SHP77 treated with DMSO at 0.1 percent for 48 hours (cell line): ENCODE measurements around the gene TTC39A.
"Not testable (repeated sequence)": the region's sequence is repeated elsewhere in the genome, so short reads cannot be mapped to it uniquely, and the experiment has no call there.

ENCODE experiments used
- DNase-seq: peaks from one replicate; lab custom pipeline; 2025; lab: John Stamatoyannopoulos, UW

TTC39A gene

DNA sequence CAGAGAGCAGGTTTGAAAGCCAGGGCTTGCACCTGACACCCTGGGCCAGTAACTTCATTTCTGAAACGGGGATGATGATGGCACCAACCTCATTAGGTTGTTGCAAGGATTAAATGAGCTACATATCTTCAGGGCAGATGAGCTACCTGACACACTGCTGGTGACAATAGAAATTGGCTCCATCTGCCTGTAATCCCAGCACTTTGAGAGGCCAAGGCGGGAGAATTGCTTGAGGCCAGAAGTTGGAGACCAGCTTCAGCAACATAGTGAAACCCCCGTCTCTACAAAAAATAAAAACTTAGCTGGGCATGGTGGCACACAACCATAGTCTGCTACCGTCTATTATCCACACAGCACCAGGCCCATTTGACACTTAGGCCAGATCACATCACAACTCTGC lies 6.3 kb upstream of the TTC39A start:
- DNase-seq, result no peak

DNA sequence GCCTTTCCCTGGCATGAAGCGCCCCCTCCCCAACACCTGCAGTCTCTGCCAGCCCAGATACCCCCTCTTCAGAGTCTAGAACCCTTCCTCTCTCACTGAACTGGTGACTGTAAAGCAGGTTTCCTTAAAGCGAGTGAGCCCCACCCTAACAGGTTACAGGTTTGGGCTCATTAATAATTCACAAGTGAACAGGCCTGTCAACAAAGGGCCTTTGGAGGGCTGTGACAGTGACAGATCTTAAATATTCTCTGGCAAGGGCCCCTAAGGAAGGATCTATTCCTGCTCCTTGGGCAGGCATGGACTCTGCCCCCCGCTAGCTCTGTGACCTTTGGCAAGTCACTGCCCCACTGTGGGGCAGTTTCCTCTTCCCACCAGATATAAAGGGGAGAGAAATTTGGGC lies 5.6 kb upstream of the TTC39A start:
- no peak for DNase-seq

DNA sequence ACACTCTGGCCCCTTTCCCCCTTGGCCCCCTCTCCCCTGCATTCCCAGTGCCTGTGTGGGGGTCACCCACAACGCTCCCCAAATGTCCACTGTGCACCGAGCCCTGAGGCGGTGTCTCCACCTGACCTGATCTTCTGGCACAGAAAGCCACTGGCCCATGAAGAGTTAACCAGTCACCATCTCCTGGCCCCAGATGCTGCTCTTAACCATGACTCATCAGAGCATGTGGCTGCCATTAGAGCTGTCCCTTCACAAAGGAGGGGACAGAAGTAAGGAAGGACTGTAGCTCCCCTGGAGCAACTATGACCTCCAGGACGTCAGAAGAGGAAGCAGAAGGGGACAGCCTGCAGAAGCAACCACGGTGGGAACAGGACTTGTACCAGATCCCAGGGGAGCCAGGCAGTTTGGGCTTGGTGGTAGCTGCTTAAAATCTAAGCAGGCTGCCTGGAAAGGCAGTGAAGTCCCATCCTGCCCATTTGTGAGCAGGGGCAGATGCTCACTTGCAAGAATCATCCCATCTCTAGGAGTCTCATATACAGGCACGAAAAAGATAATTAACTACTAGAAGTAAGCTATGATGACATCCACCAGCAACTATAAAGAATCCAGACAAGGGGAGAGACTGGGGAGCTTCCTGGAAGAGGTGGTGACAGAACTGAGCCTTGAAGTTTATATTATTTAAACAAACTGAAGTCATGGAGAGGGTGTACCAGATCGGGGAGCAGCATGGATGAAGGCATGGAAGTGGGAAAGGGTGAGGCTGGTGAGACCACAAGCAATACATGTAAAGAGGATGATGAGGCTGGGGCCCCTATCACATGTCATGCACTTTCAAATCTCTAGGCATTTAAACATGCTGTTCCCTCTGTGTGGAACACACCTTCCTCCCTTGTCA lies 1.1 kb upstream of the TTC39A start:
- DNase-seq, result peak; percentile 54

DNA sequence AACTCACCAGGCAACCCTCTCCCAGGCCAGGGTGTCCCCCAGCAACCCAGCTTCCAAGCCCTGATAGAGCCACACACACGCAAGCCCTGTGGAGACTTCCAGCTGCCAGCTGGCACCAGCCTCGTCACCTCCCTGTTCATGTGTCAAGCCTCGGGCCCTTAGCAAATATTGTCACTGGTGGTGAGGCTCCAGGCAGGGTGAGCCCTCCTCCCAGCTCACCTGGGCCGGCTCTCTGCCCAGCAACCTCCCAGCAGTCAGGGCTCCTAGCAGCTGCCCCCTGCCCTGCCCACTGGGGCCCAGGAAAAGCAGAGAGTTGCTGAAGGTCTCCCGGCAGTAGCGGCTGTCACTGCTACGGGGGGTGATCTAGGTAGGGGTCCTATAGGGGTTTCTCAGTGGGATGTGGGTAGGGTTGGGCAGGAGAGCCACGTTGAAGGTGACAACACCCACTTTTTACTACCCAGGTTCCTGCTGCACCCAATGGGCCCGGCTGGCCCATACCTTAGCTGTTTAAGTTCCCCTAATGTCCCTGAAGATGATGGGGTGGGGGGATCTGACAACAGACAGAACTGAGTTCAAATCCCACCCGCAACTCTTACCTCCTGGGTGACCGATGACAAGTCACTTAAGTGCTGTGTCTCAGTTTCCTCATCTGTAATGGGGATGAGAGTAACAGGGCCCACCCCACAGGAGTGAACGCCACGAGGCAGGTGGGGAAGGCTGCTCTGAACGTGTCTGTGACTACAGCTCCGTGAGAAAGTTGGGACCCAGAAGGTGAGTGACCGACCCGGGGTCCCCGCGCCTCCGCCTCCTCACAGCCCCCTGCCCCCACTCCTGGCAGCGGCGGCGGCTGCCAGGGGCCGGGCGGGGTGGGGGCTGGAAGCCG lies 678 bp downstream of the TTC39A start:
- peak; percentile 74 for DNase-seq

DNA sequence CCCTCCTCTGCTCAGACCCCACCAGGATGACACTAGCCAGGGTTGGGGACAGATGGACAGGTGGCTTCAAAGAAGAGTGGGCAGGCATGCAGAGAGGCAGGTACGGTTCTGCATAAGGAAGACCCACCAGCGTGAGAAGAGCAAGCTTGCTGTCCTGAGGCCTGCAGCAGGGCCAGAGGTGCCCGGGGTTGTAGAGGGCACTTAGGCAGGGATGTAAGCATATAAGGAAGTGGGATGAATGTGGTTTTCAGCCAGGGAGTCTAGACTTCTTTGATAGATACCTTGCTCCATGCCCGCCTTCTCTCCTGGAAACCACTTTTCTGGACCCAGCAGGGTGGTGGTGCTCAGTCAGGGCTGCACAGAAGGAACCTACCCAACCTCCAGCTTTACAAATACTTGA lies 1.4 kb downstream of the TTC39A start:
- DNase-seq, result no peak

DNA sequence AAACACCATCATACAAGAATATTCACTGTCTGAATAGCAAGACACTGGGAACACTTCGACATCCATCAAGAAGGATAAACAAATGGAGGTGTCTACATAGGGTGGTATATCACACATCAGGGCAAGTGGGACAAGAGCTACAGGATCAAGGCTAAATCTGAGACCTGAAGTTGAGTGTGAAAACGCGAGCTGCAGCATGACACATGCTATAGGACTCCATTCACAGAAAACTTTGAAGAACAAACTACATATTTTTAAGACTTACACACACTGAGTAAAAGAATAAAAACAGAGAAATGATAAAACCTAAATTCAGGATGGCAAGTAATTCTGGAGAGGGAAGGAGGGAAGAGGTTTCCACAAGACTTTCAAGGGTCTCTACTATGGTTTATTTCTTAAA lies 2.1 kb downstream of the TTC39A start:
- DNase-seq, result no peak

DNA sequence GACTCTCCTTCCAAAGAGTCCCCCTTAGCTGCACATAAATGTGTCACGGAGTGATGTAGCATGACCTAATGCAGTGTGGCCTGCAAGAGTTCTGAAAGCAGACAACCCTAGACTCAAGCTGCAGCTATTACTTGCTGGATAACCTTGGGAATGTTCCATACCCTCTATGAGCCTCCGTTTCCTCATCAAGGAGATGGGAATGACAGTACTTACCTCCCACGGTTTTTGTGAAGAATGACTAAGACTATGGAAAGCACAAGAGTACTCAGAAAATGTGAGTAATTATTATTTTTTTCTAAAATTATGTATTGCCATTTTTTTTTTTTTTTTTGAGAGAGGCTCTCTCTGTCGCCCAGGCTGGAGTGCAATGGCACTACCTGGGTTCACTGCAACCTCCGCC lies 3.0 kb downstream of the TTC39A start:
- DNase-seq, result no peak

DNA sequence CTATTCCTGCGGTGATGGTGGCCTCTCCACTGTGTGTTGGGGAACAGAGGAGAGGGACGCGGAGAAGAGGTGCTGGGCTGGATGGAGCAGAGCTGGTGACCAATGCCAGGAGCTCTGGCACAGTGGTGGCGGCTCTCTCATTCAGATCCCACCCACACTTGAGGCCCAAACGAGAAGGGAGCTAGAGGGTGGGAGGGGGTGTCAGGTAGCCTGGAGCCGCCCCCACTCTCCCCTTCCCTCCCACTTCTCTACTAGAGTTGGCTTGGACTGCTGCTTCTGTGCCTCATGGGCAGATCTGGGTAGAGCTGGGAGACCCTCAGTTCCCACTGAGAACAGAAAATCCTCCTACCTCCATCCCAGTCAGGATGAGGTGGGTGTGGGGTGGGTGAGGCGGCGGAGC lies 3.5 kb downstream of the TTC39A start:
- no peak for DNase-seq

DNA sequence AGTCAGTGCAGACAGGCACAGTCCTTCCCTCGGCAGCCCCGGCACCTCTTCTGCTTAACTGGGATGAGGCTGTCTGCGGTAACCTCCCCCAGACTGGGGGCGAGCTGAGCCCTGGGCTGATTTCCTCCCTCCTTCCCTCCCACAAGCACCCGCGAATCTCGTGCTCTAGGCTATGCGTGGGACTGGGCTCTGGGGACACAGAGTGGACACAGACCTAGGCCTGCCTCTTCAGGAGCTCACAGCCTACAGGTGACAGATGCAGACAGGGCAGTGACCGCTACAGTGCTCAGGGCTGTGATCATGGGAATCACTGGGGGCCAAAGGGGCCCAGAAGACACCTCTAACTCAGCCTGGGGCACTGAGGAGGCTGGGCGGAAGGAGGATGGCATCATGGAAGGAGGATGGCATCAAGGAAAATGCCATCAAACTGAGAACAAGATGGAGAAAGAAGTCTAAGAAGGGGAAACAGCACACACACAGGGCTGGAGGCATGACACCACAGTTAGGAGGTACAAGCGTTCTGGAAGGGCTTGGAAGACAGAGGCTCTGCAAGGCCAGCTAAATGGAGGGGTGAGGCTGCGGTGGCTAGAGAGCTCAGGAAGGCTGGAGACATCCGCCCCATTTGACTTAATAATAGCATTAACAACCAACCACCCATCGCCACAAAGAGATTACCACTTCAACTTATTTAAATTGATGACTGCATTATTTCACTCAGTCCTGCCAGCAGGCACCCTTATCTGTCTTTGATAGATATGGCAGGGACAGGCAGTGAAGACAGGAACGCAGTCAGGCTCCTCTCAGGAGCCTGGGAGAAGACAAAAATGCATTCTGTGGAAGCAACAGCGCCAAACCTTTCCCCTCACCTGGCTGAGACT lies 4.2 kb downstream of the TTC39A start:
- no peak for DNase-seq

DNA sequence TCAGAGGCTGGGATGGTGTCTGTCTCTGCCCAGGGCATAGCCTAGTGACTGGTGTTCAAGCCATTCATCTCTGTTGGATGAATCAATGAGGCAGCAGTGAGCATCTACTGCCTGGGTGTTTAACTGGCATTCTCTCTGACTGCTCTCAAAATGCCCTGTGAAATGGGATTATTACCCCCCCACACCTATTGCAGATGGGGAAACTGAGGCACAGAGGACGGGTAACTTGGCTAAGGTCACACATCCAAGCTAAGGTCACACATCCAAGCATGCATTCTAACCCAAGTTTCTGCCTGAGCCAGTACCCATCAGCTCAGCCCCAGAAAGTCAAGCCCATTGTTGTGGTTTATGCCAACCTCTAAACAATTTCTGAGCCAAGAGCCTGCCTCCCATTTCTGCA lies 5.0 kb downstream of the TTC39A start:
- DNase-seq, result no peak

DNA sequence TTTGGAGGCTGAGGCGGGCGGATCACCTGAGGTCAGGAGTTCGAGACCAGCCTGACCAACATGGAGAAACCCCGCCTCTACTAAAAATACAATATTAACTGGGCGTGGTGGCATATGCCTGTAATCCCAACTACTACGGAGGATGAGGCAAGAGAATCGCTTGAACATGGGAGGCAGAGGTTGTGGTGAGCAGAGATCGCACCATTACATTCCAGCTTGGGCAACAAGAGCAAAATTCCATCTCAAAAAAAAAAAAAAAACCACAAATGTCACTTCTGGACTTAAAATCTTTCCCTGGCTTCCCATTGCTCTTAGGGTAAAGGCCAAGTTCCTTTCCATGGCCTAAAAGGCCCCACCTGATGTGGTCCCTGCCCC lies 5.4 kb downstream of the TTC39A start:
- not testable (repeated sequence) for DNase-seq

DNA sequence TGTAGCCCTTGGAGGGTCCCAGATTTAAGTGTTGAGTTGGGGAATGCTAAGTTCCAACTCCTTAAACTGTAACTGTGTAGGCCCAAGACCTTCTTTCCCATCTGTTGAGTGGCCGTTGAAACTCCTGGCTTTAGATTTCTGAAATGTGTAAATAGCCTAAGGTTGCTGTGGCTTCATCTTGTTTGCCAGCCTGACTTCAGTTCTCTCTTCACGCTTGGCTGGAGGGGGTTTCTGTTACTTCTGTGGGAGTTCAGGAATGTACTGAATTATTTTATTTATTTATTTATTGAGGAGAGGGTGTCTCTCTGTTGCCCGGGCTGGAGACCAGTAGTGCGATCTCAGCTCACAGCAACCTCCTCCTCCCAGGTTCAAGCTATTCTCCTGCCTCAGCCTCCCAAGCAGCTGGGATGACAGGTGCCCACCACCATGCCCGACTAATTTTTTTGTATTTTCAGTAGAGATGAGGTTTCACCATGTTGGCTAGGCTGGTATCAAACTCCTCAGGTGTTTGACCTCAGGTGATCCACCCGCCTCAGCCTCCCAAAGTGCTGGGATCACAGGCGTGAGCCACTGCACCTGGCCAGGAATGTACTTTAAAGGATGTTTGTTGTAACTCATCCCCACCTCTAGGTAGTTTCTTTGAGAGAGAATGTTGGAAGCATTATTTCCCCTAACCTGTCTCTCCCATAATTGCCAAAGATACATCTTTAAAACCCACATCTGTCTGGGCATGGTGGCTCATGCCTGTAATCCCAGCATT lies 5.9 kb downstream of the TTC39A start:
- no peak for DNase-seq

DNA sequence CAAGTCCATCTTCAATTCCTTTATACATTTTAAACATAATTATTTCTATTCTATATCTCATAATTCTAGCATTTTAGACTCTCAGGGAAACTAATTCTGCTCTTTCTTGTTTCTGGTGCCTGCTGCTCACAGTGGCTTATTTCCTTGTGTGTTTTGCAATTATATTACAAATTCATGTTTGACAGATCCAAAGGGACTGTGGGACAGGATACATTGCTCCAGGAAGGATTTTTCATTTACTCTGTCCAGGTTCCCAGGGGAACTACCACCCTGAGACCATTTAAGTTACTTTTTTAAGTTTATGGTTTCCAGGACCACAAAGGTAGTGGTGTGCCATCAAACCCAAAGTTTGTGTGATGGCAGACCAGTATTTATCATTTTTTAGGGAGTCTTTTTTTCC lies 6.6 kb downstream of the TTC39A start:
- no peak for DNase-seq

DNA sequence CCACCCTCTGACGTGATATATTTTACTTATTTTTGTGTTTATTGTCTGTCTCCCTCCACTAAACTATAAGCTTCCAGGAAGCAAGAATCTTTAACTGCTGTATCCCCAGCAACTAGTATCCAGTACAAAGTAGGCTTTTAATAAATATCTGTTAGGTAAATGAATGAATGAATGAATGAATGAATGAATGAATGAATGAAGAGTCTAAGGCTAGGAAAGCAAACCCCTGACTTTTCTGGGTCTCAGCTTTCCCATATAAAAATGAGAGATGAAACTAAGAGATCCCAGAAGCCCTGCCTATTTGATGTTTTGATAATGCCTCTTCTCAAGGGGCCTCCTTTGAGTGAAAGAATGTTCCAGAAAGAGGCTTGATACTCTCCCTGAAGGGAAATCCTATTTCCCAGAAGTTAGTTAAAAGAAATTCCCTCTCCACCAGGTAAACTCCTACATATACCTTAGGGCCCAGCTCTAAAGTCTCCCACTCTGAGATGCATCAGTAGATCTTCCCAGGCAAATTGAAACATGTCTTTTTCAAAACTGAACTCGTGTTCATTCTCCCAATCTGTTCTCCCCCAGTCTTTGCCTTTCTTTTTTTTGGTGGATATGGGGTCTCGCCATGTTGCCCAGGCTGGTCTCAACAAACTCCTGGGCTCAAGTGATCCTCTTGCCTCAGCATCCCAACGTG lies 7.8 kb downstream of the TTC39A start:
- DNase-seq, result no peak

DNA sequence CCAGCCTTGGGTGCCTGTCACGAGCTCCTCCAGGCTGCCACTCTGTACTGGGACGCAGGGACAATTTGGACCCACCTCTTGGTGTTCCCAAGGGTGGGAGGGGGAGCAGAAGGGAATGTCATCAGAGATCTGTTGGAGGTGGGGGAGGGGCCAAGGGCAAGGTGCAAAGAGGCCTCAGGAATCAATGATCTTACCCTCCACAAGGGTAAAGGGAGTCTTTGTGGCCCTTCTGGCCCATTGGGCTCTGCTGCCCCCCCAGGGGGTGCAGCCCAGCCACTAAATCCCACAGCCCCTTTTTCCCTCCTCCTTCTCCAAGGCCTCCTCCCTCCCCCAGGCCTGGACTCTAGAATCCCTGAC lies 8.5 kb downstream of the TTC39A start:
- DNase-seq, result no peak

DNA sequence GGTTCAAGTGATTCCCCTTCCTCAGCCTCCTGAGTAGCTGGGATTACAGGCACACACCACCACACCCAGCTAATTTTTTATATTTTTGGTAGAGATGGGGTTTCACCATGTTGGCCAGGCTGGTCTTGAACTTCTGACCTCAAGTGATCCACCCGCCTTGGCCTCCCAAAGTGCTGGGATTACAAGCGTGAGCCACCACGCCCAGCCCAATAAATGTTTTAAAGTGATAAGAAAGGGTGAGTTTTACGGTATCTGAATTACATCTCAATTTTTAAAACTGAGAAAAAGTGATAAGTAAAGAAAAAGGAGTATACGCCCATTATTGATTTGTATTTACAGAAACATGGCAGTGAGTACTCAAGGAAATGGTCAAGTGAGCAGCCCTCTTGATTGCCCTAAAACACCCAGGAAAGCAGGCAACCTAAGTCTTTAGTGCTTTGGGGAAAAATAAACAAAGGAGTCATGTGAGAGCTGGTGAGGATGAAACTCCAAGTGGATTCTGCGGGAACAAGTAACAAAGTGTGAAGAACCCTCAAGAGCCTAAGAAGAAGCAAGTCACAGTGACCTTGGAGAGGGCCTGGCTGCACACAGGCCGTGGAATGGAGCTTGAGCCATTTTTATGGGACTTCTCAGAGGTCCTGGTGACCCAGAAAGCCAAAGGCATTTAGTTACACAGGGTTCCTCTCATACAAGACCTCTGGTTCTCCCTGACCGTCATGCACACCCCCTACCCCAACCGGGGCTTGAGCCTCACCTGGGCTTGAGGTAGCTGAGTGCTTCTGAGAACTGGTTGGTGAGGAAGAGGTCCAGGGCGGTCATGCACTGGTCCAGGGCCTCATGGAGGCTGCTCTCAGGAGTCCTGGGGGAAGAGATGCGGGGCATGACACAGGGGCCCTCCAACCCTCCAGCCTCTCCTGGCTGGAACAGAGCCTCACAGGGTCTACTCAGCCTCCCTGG lies 9.1 kb downstream of the TTC39A start:
- no peak for DNase-seq

DNA sequence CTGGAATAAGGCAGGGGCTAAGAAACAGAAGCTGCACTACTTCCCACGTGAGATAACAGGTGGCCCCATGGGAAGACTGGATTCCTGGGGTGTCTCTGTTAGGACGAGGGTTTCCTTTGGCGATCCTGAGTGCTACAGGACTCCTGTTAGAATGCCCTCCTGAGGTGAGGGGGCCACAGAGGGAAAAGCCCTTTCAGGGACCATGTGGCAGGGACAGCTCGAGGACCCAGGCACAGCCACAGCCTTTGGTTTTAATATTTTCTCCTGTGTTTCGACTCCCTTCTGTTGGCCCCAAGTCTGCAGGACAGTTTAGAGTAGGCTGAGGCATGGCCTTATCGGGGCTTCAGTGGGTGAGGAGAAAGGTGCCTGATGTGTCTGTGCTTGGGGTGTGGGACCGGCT lies 12.6 kb downstream of the TTC39A start:
- no peak for DNase-seq

DNA sequence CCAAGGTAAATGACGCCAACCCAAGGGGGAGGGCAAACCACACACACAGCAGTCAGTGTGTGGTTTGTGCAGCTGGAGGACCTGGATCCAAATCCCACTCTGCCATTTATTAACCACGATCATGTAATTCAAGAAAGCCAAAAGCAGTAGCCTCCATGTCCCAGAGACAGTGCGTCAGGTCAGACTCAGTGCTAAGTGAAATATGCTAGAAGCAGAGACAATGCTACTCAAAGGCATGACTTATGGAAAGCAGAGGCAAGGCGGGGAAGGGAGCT lies 13.6 kb downstream of the TTC39A start:
- no peak for DNase-seq

DNA sequence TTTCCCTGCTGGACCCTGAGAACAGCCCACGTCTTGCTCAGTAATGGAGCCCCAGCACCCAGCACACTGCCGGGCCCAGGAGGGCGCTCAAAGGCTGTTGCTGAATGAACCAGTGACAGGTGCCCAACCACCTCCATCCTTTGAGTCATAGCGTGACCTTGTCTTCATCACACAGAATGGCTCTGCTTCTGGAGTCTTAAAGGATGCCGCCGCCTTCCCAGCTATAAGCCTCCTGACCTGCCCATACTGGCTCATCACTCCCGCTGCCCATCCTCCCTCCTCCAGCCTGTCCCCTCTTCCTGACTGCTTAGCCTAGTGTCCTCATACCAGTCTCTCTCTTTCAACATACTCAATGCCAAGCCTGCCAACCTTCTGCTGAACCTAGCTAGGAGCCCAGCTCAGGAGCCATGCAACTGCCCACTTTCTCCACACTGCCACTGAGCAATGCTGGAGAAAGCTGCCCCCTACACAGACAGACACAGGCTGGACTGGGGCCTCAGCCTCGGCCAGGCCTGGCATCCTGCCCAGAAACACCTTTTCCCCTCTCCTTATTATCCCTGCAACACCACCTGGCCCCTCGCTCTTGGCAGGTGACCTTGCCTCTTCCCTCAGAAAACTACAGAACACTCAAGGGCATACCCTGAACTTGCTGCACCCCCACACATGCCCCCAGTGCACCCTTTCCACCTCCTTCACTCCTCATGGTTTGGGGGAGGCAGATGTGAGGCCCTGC lies 14.1 kb downstream of the TTC39A start:
- peak; percentile 69 for DNase-seq
